Sigmoid colon (tissue), 7 donors: Measurements from ENCODE around the gene LEPROT. TPM values are rescaled to one million over a fixed set of nuclear protein-coding genes. Genes with fewer than 3 reads are reported as not detected.

Experiments
- DNase-seq: peaks from one replicate; pipeline ENCODE4 v3.0.0-alpha.2; 2019
- H3K27ac ChIP-seq, 4 donors: fragments of 200-600 bp; sonication (generic); one replicate each; pipeline ENCODE4 v1.5.1; 2016 to 2019; ENCODE audit warnings: mild to moderate bottlenecking in 1 of 4
- H3K27me3 ChIP-seq, 3 donors: fragments of 200-600 bp; sonication (generic); one replicate each; pipeline ENCODE4 v1.5.1; 2019; ENCODE audit warnings: mild to moderate bottlenecking in 1 of 3
- H3K36me3 ChIP-seq, 4 donors: fragments of 200-600 bp; sonication (generic); one replicate each; pipeline ENCODE4 v1.5.1; 2016 to 2019
- H3K4me1 ChIP-seq, 4 donors: fragments of 200-600 bp; sonication (generic); one replicate each; pipeline ENCODE4 v1.5.1; 2017 to 2019
- H3K4me3 ChIP-seq, 4 donors: fragments of 200-600 bp; sonication (generic); one replicate each; pipeline ENCODE4 v1.5.1; 2017 to 2019; ENCODE audit warnings: mild to moderate bottlenecking in 2 of 4, moderate library complexity in 1 of 4
- H3K9me3 ChIP-seq, 4 donors: fragments of 200-600 bp in 3 of 4; sonication (generic) in 3 of 4; one replicate each; pipeline versions ENCODE4 v1.5.1 to v1.6.1; 2013 to 2019
- CTCF ChIP-seq, 4 experiments: fragments of 450-650 bp in 3 of 4; fragments of 200-600 bp in 1 of 4; IDR thresholded peaks; one replicate each; pipeline ENCODE4 v1.5.1; 2016 to 2019; ENCODE audit warnings: antibody characterized with exemption in 4 of 4, mild to moderate bottlenecking in 3 of 4, moderate library complexity in 2 of 4
- EP300 ChIP-seq, 4 donors: sonication (generic); formaldehyde crosslinking; IDR thresholded peaks; one replicate each; pipeline ENCODE4 v1.6.1; 2017; ENCODE audit warnings: antibody characterized with exemption in 4 of 4
- POLR2A ChIP-seq, 2 donors: fragments of 450-650 bp; IDR thresholded peaks; one replicate each; pipeline ENCODE4 v1.6.1; 2016; ENCODE audit warnings: antibody characterized with exemption in 2 of 2, mild to moderate bottlenecking in 2 of 2, moderate library complexity in 2 of 2
- POLR2AphosphoS5 ChIP-seq, 4 donors: sonication (generic); formaldehyde crosslinking; IDR thresholded peaks; one replicate each; pipeline ENCODE4 v1.6.1; 2017; ENCODE audit warnings: antibody characterized with exemption in 4 of 4
- WGBS, 2 donors: extraction: QIAGEN DNeasy Blood & Tissue Kit; methylation state at CpG; one replicate each; pipeline ENCODE4 v1.1.7; 2013; 5-methylcytosine and 5-hydroxymethylcytosine counted together
- intact Hi-C: fragments of 100-400 bp; cut with DNase I; formaldehyde crosslinking; loops from one replicate; pipeline ENCODE4 v1.15.1; 2023
- polyA plus RNA-seq, 3 donors: library from polyadenylated mRNA; stranded (reverse); fragments of 200-250 nt; gene quantifications; one replicate each; pipeline ENCODE4 v1.2.3, GENCODE V29; 2013
- total RNA-seq, 4 donors: library from RNA; depleted of rRNA; stranded (reverse); fragments of >200 nt; gene quantifications; one replicate each; pipeline ENCODE4 v1.1.0, GENCODE V29; 2016
- donor health status: healthy with polysubstance abuse.
- donor health status: Bipolar disorder and iron deficiency.
- donor health status: healthy.

Gene LEPROT
- total and polyA plus RNA-seq, 7 donors: 14.3 to 67.8 (median 48.2) TPM

DNA sequence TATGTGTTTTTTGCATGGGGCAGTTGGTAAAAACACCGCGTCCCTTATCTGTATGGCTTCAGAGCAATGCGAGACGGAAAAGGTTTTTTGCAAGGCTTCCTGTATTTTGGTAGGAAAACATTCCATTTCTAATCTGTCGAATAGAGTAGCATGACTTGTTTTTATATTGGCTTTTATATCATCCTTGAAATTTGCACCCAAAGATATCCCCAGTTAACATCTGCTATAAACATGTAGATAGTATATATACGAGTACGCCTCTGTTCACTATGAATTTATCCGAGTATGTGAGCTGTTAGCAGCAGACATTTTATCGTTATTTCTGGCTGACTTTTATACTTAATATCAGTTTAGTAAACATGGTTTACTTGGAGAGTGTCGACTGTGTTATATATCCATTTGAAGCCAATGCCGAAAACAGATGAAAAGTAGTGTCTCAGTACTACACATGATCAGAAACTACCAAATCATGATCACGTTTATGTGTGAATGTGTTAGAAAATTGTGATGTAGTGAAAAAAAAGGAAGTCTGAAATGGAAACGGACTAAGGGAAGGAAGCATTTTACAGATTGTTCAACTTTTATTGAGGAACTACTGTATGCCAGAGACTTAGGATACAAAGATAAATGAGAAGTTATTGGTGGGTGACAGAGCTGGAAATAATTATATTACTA is 1.0 kb downstream of the LEPROT start:
- Histone ChIP-seq H3K36me3 (peaks cover 0 to 15% (median 5%) of the 10 kb centered on the region in 4 donors), H3K4me3 (peak overlapping the region; percentile 88 to 95 (median 92)), H3K27ac (peak overlapping the region; percentile 96 to 99 (median 98)), H3K27me3 (no peaks in the 10 kb centered on the region), H3K4me1 (peaks cover 0 to 42% (median 34%) of the 10 kb centered on the region in 4 donors), H3K9me3 (no peaks in the 10 kb centered on the region)
- WGBS, 2 donors: 3 to 5% methylated on average over 13 of the region's 13 CpGs
- intact Hi-C loops: loop anchor here (5.0 kb wide), 2 partner anchors 274 to 354 kb away; partner anchors contain the start of gene AK4
- TF ChIP-seq POLR2A (IDR thresholded peaks at IDR 0.05) (no peak), POLR2AphosphoS5 (IDR thresholded peaks at IDR 0.05) (no peak), CTCF (IDR thresholded peaks at IDR 0.05) (no peak), EP300 (IDR thresholded peaks at IDR 0.05) (no peak)
- DNase-seq: no peak

DNA sequence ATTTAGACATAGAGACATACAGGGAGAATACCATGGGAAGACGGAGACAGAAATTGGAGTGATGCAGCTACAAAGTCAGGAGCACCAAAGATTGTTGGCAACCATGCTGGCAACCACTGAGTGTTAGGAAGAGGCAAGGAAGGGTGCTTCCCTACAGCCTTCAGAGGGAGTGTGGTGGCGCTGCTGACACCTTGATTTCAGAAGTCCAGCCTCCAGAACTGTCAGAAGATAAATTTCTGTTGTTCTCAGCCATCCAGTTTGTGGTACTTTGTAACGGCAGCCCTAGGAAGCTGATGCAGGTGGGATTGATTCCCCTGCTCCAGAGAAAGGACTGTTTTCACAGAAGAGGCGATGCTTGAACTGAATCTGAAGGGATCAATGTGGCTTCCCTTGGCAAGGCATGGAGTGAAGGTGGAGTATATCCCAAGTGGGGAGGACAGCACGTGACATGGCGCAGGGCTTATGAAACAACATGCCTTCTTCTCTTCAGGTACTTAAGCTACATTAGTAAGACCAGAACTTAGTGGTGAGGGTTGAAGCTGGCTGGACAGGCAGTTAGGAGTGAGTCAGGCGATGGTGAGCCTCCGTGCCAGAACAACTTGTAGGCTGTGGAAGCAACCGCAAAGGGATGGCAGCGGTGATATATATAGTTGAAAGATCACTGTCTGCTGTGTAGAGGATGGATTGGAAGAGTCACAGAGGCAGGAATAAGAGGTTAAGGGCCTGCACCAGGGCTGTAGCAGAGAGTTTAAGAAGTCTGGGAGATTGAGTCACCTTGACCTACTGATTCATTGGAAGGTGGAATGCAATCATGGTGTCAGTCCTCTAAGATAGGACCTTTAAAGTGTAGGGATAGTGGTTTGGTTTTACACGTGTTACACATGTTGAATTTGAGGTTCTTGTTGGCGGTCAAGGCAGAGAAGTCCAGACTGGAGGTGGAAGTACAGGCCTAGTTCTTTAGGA is 2.1 kb downstream of the LEPROT start:
- Histone ChIP-seq H3K36me3 (peaks cover 0 to 25% (median 6%) of the 10 kb centered on the region in 4 donors), H3K9me3 (no peaks in the 10 kb centered on the region), H3K27me3 (no peaks in the 10 kb centered on the region), H3K27ac (peak overlapping the region in 3 of 4 donors; percentile 96 to 99 (median 97)), H3K4me3 (peak overlapping the region in 3 of 4 donors; percentile 88 to 95 (median 89)), H3K4me1 (peaks cover 0 to 42% (median 34%) of the 10 kb centered on the region in 4 donors)
- DNase-seq: no peak
- no peak for TF ChIP-seq CTCF (IDR thresholded peaks at IDR 0.05)
- no peak for TF ChIP-seq POLR2AphosphoS5 (IDR thresholded peaks at IDR 0.05)
- no peak for TF ChIP-seq POLR2A (IDR thresholded peaks at IDR 0.05)
- no peak for TF ChIP-seq EP300 (IDR thresholded peaks at IDR 0.05)
- 94 to 95% methylated on average over 12 of the region's 12 CpGs for WGBS, 2 donors
- intact Hi-C loops: loop anchor here (5.0 kb wide), 2 partner anchors 275 to 355 kb away; partner anchors contain the start of gene AK4

DNA sequence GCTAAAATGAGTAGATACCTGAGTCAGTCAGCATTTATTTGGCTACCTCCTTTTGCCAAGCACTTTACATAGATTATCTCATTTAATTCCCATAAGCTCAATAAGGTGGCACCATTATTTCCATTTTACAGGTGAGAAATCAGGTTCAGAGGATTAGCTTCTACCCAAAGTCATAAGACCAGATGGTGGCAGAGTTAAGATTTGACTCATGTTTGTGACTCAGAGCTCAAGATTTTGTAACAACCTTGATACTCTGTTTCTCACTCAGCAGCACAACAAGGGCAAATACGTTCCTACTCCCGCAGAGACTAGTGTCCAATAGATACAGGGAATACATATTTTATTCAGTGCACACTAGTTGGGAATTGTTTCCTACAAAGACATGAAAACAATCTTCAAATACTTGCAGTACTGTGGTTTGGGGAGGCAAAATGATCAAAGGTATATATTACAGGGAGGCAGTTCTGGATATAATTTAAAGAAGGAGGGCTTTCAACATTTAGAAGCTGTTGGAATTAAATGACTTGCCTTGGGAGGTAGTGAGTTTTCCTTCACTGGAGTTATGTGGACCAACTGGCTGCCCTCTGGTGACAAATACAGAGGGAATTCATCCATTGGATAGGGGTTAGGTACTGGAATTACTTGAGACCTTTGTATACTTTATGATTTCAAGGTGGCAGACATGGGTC is 3.6 kb downstream of the LEPROT start:
- H3K27ac ChIP-seq: no peak overlapping the region
- no peak for DNase-seq
- H3K9me3 ChIP-seq: no peaks in the 10 kb centered on the region
- H3K27me3 ChIP-seq: no peaks in the 10 kb centered on the region
- WGBS, 2 donors: 77 to 89% methylated on average over 2 of the region's 2 CpGs
- no peak for TF ChIP-seq EP300 (IDR thresholded peaks at IDR 0.05)
- TF ChIP-seq CTCF (IDR thresholded peaks at IDR 0.05): no peak
- no peak for TF ChIP-seq POLR2A (IDR thresholded peaks at IDR 0.05)
- no peak for TF ChIP-seq POLR2AphosphoS5 (IDR thresholded peaks at IDR 0.05)
- H3K4me1 ChIP-seq: peaks cover 0 to 42% (median 34%) of the 10 kb centered on the region in 4 donors
- no peak overlapping the region for H3K4me3 ChIP-seq
- peaks cover 0 to 37% (median 7%) of the 10 kb centered on the region in 4 donors for H3K36me3 ChIP-seq
- intact Hi-C loops: loop anchor here (5.0 kb wide), 2 partner anchors 277 to 357 kb away; partner anchors contain the start of gene AK4

DNA sequence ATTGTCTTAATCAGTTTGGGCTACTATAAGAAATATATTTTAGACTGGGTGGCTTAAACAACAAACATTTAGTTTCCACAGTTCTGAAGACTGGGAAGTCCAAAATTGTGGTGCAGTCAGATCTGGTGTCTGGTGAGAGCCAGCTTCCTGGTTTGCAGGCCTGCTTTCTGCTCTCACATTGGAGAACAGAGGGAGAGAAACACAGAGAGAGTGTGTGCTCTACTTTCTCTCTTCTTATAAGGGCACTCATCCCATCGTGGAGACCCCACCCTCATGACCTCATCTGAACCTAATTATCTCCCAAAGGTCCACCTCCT is 4.1 kb downstream of the LEPROT start:
- no peak for DNase-seq
- whole genome bisulfite sequencing, 2 donors: 61 to 84% methylated on average over 1 of the region's 1 CpG
- Histone ChIP-seq H3K4me3 (no peak overlapping the region), H3K4me1 (peaks cover 0 to 42% (median 32%) of the 10 kb centered on the region in 4 donors), H3K36me3 (peaks cover 0 to 41% (median 7%) of the 10 kb centered on the region in 4 donors), H3K27me3 (no peaks in the 10 kb centered on the region), H3K27ac (no peak overlapping the region), H3K9me3 (no peaks in the 10 kb centered on the region)
- TF ChIP-seq POLR2AphosphoS5 (IDR thresholded peaks at IDR 0.05) (no peak), EP300 (IDR thresholded peaks at IDR 0.05) (no peak), CTCF (IDR thresholded peaks at IDR 0.05) (no peak), POLR2A (IDR thresholded peaks at IDR 0.05) (no peak)
- intact Hi-C loops: loop anchor here (5.0 kb wide), 2 partner anchors 277 to 357 kb away; partner anchors contain the start of gene AK4
